K562 (cell line): ENCODE results near the gene SSU72. TPM values are rescaled to one million over a fixed set of nuclear protein-coding genes. Genes with fewer than 3 reads are reported as not detected.
A peak's percentile ranks its signal among the peaks of the same experiment; 100 is the strongest.

ENCODE experiments used
- CCAR2 ChIP-seq: fragments of 200-400 bp; formaldehyde crosslinking; IDR thresholded peaks from 2 replicates; pipeline ENCODE4 v1.6.1; 2017; ENCODE audit warnings: mild to moderate bottlenecking, low read depth, low read length
- ETS1 ChIP-seq: conservative IDR thresholded peaks from 2 replicates; pipeline ENCODE4 v1.6.1; 2011; ENCODE audit warnings: low read depth, mild to moderate bottlenecking, low read length; ENCODE audit not compliant: control insufficient read depth
- KLF6 ChIP-seq: fragments of 250-450 bp; sonication (Bioruptor Pico); IDR thresholded peaks from 2 replicates; pipeline ENCODE4 v1.4.0; 2020; ENCODE audit warnings: mild to moderate bottlenecking, moderate library complexity, borderline replicate concordance
- NUFIP1 ChIP-seq: fragments of 450-650 bp; IDR thresholded peaks from 2 replicates; pipeline ENCODE4 v1.6.1; 2018; ENCODE audit not compliant: partially characterized antibody
- SNRNP70 ChIP-seq: fragments of 200-400 bp; formaldehyde crosslinking; optimal IDR thresholded peaks from 2 replicates; pipeline ENCODE3; 2017; ENCODE audit warnings: low read depth, low read length
- TAF15 ChIP-seq: fragments of 200-400 bp; formaldehyde crosslinking; IDR thresholded peaks from 2 replicates; pipeline ENCODE4 v1.6.1; 2017; ENCODE audit warnings: mild to moderate bottlenecking, low read depth, low read length, moderate library complexity
- YY1 ChIP-seq, 3 experiments: IDR thresholded peaks; 2 replicates each; pipeline ENCODE4 v1.6.1; 2011; ENCODE audit warnings: low read length in 2 of 3, mild to moderate bottlenecking in 2 of 3, moderate library complexity in 2 of 3, borderline replicate concordance in 1 of 3, control low read depth in 1 of 3, low read depth in 1 of 3; ENCODE audit not compliant: insufficient read depth in 3 of 3, insufficient replicate concordance in 2 of 3, control insufficient read depth in 1 of 3, insufficient read length in 1 of 3; ENCODE audit errors: extremely low read depth in 1 of 3
- ZNF12 ChIP-seq: sonication (generic); formaldehyde crosslinking; IDR thresholded peaks from 2 replicates; pipeline ENCODE4 v1.4.0; 2020; ENCODE audit warnings: mild to moderate bottlenecking, missing genetic modification reagents
- ZNF695 ChIP-seq: fragments of 450-650 bp; formaldehyde crosslinking; IDR thresholded peaks from 2 replicates; pipeline ENCODE4 v1.4.0; 2020; ENCODE audit warnings: mild to moderate bottlenecking, moderate library complexity
- polyA plus RNA-seq, 8 experiments: library from polyadenylated mRNA; depleted of rRNA in 4 of 8; stranded (reverse) in 5 of 8; unstranded in 3 of 8; fragments of >200 nt; fragmentation: Nextera tagmentation in 2 of 8; fragmentation: Illumina TruSeq in 1 of 8; extraction: Ambion mirVana in 2 of 8; extraction: Trizol in 1 of 8; gene quantifications; 2 replicates each; pipeline versions ENCODE4 v1.2.1 to v1.2.3, GENCODE V29; 2011 to 2014; ENCODE audit warnings: inconsistent platforms in 1 of 8, missing spikeins in 1 of 8
- total RNA-seq, 7 experiments: library from RNA; depleted of rRNA in 6 of 7; stranded (reverse); fragments of >200 nt in 6 of 7; fragmentation: Illumina TruSeq in 2 of 7; extraction: Trizol in 2 of 7; gene quantifications; 2 replicates each; pipeline versions ENCODE4 v1.2.1 to v1.2.3, GENCODE V29; 2011 to 2021; ENCODE audit warnings: low replicate concordance in 1 of 7
- TF ChIP-seq, protein P1 (sequence below), 2 experiments: fragments of 450-650 bp; IDR thresholded peaks; 2 replicates each; pipeline ENCODE4 v1.6.1; 2016; ENCODE audit warnings: mild to moderate bottlenecking in 2 of 2, borderline replicate concordance in 1 of 2, low read depth in 1 of 2, moderate library complexity in 1 of 2
- TF ChIP-seq, protein P2 (sequence below): fragments of 450-650 bp; formaldehyde crosslinking; IDR thresholded peaks from 2 replicates; pipeline ENCODE4 v1.4.0; 2020; ENCODE audit warnings: mild to moderate bottlenecking

The SSU72 gene
- total and polyA plus RNA-seq, 9 of the 15 experiments (the other 6 are each of a cell fraction or from before 2014, with no cell fraction given): 70.8 to 201 (median 94.6) TPM

GRCh38 chr1:1609822-1610485 is 35.3 kb upstream of the SSU72 start (continued):
- TF ChIP-seq TAF15 (no peak), ZNF695 (CRISPR knock-in tag) (0 out of 2 replicates have a peak, but pooled peaks have one; percentile 63), SNRNP70 (no peak), NUFIP1 (no peak), CCAR2 (no peak), YY1 (IDR thresholded peaks at IDR 0.05; ENCODE audit: borderline replicate concordance in 1 of 3, control insufficient read depth in 1 of 3, extremely low read depth in 1 of 3, insufficient read depth in 3 of 3, insufficient read length in 1 of 3, insufficient replicate concordance in 2 of 3, low read depth in 1 of 3, low read length in 2 of 3) (peak in 1 of 3 experiments; percentile 46), ZNF12 (CRISPR knock-in tag) (no peak), ETS1 (no peak), KLF6 (CRISPR knock-in tag) (peak; percentile 92; the same call in 1 of the 2 replicates)
- TF ChIP-seq, protein P1, sequence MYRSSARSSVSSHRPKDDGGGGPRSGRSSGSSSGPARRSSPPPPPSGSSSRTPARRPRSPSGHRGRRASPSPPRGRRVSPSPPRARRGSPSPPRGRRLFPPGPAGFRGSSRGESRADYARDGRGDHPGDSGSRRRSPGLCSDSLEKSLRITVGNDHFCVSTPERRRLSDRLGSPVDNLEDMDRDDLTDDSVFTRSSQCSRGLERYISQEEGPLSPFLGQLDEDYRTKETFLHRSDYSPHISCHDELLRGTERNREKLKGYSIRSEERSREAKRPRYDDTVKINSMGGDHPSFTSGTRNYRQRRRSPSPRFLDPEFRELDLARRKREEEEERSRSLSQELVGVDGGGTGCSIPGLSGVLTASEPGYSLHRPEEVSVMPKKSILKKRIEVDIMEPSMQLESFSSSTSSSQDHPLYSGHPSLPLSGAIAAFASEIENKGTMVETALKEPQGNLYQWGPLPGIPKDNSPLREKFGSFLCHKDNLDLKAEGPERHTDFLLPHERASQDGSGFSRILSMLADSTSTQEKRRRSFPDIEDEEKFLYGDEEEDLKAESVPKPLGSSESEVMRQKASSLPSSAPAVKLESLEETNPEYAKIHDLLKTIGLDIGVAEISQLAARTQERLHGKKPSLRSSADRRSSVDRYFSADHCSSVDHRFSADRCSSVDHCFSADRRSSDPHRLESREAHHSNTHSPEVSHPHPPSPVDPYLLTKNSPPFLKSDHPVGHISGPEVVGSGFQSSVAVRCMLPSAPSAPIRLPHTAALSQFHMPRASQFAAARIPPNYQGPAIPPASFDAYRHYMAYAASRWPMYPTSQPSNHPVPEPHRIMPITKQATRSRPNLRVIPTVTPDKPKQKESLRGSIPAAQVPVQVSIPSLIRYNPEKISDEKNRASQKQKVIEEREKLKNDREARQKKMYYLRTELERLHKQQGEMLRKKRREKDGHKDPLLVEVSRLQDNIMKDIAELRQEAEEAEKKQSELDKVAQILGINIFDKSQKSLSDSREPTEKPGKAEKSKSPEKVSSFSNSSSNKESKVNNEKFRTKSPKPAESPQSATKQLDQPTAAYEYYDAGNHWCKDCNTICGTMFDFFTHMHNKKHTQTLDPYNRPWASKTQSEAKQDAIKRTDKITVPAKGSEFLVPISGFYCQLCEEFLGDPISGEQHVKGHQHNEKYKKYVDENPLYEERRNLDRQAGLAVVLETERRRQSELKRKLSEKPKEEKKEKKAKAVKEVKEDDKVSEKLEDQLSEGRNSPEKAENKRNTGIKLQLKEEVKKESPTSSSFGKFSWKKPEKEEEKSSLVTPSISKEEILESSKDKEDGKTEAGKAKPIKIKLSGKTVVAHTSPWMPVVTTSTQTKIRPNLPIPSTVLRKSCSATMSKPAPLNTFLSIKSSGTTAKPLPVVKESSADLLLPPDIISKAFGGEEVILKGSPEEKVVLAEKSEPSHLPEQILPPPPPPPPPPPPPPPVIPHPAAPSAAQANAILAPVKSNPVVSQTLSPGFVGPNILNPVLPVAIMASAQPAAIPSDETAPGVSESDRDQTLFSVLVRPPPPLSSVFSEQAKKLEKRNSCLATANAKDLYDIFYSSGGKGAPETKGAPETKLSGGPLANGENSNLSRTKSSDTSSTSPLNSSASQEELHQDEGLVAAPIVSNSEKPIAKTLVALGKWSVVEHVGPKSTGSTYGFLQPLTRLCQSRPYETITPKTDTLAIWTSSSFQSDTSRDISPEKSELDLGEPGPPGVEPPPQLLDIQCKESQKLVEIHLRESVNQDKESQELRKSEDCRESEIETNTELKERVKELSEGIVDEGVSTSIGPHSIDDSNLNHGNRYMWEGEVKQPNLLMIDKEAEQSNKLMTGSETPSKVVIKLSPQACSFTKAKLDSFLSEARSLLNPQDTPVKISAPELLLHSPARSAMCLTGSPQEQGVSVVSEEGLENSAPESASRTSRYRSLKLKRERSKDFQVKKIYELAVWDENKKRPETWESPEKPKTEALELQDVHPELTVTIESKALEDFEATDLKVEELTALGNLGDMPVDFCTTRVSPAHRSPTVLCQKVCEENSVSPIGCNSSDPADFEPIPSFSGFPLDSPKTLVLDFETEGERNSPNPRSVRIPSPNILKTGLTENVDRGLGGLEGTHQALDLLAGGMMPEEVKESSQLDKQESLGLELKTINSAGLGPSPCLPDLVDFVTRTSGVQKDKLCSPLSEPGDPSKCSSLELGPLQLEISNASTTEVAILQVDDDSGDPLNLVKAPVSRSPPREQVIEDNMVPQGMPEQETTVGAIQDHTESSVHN (IDR thresholded peaks at IDR 0.05; ENCODE audit: borderline replicate concordance in 1 of 2, low read depth in 1 of 2): no peak
- TF ChIP-seq, protein P2, sequence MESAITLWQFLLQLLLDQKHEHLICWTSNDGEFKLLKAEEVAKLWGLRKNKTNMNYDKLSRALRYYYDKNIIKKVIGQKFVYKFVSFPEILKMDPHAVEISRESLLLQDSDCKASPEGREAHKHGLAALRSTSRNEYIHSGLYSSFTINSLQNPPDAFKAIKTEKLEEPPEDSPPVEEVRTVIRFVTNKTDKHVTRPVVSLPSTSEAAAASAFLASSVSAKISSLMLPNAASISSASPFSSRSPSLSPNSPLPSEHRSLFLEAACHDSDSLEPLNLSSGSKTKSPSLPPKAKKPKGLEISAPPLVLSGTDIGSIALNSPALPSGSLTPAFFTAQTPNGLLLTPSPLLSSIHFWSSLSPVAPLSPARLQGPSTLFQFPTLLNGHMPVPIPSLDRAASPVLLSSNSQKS (CRISPR knock-in tag): 0 out of 2 replicates have a peak, but pooled peaks have one; percentile 37
